GM20000 (cell line): ENCODE measurements around the gene FRAT1.

Experiments used
- DNase-seq: peaks from one replicate; pipeline ENCODE4 v3.0.0; 2012; ENCODE audit warnings: low spot score
- TF ChIP-seq, protein P1 (sequence below): IDR thresholded peaks from 2 replicates; pipeline ENCODE4 v1.5.1; 2012; ENCODE audit warnings: mild to moderate bottlenecking, control low read depth; ENCODE audit errors: extremely low read depth, missing control alignments

Gene FRAT1

DNA sequence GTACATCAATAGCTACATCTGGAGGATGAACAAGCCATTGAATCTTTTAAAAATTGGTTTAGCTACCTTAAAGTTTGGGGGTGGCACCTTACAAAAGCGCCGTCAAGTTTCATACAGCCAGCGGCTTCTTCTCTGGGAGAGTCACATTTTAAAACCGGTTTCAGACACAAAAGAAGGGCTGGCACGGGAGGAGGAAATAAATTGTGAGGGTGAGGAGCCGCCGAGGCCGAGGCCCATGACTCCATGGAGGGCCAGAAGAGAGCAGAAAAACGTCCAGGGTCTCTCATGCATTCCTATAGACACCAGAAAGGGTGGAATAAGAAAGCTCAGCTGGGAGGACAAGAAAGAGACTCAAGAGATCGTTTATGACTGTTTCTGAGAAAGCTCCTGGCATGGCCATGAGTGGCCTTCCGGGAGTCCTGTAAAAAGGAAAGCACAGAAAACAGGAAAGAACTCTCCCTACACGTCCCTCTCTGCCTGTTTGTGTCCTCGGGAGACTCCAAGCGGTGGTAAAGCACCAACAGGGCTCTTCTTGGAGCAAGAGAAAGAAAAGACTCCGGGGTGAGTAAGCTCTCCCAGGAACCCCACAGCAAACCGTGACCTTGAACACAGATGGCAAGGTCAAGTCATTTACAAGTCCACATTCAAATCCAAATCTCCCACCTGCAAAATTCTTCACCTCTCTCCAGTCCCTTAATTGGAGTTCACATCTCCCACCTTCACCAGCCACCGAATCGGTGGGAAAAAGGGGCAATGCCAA, 13.7 kb downstream of the FRAT1 start:
- no peak for DNase-seq
- TF ChIP-seq, protein P1, sequence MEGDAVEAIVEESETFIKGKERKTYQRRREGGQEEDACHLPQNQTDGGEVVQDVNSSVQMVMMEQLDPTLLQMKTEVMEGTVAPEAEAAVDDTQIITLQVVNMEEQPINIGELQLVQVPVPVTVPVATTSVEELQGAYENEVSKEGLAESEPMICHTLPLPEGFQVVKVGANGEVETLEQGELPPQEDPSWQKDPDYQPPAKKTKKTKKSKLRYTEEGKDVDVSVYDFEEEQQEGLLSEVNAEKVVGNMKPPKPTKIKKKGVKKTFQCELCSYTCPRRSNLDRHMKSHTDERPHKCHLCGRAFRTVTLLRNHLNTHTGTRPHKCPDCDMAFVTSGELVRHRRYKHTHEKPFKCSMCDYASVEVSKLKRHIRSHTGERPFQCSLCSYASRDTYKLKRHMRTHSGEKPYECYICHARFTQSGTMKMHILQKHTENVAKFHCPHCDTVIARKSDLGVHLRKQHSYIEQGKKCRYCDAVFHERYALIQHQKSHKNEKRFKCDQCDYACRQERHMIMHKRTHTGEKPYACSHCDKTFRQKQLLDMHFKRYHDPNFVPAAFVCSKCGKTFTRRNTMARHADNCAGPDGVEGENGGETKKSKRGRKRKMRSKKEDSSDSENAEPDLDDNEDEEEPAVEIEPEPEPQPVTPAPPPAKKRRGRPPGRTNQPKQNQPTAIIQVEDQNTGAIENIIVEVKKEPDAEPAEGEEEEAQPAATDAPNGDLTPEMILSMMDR = no peak

DNA sequence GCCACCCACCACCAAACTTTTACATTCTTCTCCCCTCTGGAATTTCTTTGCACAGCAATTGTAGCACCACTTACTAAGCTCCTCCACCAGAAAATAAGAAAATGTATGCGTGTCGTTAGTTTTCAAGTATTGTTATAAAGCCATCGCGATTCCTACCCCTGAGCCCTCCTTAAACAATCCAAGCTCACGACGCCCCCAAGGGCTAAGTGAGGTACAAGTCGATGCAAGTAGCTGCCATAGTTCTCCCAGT, 14.2 kb downstream of the FRAT1 start:
- peak; percentile 50 for DNase-seq
- TF ChIP-seq, protein P1 = no peak

DNA sequence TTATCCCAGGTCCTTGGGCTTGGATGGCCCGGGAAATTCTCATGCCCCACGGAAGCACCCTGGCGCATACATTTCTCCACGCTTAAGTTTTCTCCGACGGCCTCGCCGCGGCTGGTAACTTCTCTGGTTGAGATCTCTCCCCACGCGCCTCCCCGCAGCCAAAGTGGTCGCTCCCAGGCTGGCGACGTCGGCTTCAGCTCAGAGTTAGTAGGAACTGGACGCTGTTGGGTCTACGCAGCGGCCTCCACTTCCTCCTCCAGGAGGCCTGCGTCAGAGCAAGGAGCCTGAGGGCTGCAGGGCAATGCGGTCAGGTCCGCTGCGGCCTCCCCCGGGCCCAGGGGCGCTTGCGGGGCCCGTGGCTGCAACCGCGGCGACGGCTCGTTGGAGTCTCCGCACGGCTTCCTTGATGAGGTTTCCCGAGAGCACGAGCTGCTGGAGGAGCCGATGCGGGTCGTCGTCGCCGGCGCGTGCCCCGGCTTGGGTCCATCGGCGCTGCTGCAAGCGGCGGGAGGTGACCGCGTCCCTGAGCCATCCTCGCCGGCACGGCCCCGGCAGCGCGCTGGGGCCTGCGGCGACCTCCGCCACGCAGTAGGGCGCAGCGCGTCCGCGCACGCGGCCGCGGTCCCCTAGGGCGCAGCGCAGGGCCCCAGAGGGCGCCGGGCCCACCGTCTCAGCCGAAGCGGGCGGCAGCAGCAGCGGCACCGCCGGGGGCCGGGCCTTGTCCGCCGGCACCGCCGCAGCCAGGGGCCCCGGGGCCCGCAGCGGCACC, 14.7 kb downstream of the FRAT1 start:
- TF ChIP-seq, protein P1 = no peak
- peak; percentile 63 for DNase-seq

DNA sequence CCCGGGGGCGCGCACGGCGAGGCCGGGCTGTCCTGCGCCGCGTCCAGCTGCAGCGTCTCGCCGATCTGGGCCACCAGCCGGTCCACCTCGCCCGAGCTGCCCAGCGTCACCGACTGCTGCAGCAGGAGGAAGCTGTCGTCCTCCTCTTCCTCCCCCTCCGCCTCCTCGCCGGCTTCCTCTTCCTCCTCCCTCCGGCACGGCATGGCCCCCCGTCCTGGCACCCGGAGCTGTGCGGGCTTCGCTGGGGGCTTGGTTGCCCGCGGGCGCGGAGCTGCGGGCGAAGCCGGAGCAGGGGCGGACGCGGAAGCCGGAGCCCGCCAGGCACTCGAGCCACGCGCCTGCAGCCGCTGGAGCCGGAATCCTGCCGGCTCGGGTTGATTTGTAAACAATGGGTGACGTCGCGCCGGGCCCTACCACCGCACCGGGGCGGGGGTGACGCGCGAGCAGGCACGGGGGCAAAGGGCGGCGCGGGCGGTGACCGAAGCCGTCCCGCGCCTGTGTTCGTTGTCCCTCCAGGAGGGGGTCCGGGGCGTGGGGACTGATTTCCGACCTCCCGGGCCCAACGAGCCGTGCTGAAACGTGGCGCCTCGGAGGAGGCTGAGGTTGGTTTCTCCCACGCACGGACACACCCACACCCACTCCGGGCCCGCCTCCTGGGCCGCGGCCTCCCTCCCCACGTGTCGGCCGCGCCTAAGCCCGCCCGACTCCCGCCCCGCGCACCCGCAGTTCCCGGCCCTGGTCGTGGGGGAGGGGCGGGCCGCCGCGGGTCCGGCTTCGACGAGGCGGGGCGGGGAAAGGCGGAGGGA, 15.5 kb downstream of the FRAT1 start, which contains the start of gene FRAT2:
Gene FRAT2 (minus strand): TSS at position 360 of the 806 bp plus-strand sequence. CDS start 157 bp downstream, at position 203.
- peak; percentile 98 for DNase-seq
- TF ChIP-seq, protein P1 = no peak

DNA sequence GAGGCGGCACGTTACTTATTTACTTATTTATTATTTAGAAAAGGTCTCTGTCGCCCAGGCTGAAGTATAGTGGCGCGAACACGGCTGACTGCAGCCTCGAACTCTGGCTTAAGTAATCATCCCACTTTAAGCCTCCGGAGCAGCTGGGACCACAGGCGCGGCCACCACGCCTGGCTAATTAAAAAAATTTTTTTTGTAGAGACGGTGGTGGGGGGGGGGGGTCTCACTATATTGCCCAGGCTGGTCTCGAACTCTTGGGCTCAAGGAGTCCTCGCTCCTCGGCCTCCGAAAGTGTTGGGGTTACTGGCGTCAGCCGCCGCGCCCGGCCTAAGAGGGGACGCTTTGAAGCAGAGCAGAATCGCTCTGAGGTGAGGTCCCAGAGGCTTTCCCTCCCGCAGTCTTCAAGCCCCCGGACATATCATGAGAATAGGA, 16.1 kb downstream of the FRAT1 start:
- DNase-seq = no peak
- TF ChIP-seq, protein P1 = no peak

DNA sequence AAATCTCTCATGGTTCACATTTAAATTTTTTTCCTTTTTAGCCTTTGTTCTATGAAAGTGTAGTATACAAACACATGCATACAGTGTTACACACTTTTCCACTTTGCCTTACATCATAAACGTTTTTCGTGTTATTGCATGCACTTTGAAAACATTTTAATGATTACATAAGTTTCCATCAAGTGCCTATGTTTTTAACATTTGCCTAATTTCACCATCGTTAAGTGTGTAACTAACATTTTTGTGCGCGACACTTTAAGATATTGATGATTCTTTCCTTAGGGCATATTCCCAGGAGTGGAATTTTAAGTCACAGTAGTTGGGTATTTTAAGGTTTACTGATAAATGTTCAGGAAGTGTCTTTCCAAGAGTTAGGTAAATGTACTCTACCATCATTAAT, 16.9 kb downstream of the FRAT1 start:
- no peak for DNase-seq
- TF ChIP-seq, protein P1 = no peak
